ENCODE results near the gene TACR1.

The TACR1 gene

DNA sequence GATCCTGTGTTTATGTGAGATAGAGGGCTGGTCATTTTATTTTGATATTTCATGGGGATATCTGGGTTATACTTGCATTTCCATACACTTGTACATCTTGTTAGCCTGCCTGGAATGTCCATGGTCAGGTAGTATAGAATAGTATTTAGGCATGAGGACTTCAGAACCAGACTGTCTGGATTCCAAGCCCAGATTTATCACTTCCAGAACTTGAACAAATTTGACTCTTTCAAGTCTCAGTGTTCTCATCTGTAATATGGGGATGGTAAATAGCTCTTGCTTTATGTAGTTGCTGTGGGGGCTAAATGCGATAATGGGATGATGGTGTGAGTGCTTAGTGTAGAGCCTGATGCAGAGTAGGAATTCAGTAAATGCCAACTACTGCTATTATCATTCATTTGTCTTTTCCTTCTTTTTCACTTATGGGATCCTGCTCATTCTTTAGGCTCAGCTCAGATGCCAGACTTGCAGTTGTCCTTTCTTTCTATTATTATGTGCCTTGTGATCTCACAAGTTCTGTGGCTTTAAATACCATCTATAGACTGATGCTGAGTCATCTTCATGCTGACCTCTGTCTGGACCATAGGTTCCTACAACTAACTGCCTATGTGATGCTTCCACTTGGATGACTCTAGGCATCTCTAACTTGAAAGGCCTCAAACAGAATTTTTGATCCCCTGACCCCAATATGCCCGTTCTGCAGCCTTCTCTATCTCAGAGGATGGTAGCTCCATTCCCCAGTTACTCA, 173.5 kb downstream of the TACR1 start:
- H3K4me3 Mint-ChIP-seq = no peak overlapping the region
- H3K4me1 Mint-ChIP-seq (ENCODE audit: low read depth) = no peaks in the 10 kb centered on the region
- H3K9me3 Mint-ChIP-seq = no peaks in the 10 kb centered on the region
- no peak overlapping the region for H3K27ac Mint-ChIP-seq
- no peaks in the 10 kb centered on the region for H3K27me3 Mint-ChIP-seq (ENCODE audit: low read depth)
- no peaks in the 10 kb centered on the region for H3K36me3 Mint-ChIP-seq (ENCODE audit: low read depth)

GRCh38 chr2:75025216-75025615, 174.1 kb downstream of the TACR1 start:
- Mint-ChIP-seq H3K4me3 (no peak overlapping the region), H3K4me1 (ENCODE audit: low read depth) (no peaks in the 10 kb centered on the region), H3K27ac (no peak overlapping the region), H3K36me3 (ENCODE audit: low read depth) (no peaks in the 10 kb centered on the region), H3K9me3 (no peaks in the 10 kb centered on the region), H3K27me3 (ENCODE audit: low read depth) (no peaks in the 10 kb centered on the region)

GRCh38 chr2:75023666-75024455, 175.5 kb downstream of the TACR1 start:
- H3K27me3 Mint-ChIP-seq (ENCODE audit: low read depth) = no peaks in the 10 kb centered on the region
- no peak overlapping the region for H3K27ac Mint-ChIP-seq
- H3K36me3 Mint-ChIP-seq (ENCODE audit: low read depth) = no peaks in the 10 kb centered on the region
- H3K4me3 Mint-ChIP-seq = no peak overlapping the region
- no peaks in the 10 kb centered on the region for H3K4me1 Mint-ChIP-seq (ENCODE audit: low read depth)
- no peaks in the 10 kb centered on the region for H3K9me3 Mint-ChIP-seq

DNA sequence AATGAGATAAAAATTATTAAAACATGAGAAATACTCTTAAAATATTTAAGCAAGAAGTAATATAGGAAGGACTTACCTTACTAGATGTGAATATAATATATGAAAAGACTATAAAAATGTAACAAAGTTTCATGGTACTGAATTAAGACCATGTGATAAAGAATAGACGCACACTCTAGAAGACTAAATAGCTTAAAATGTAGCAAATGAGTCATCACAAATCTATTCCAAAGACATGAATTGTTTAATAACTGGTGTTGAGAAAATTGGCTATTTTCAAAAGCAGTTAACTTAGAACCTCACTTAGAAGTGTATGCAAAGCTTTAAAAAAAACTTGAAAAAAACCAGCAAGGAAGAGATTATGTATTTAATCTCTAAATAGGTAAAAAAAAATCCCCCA, 176.8 kb downstream of the TACR1 start:
- Mint-ChIP-seq H3K27ac (no peak overlapping the region), H3K9me3 (no peaks in the 10 kb centered on the region), H3K4me1 (ENCODE audit: low read depth) (no peaks in the 10 kb centered on the region)

GRCh38 chr2:75021672-75022071, 177.6 kb downstream of the TACR1 start:
- Mint-ChIP-seq H3K4me3 (no peak overlapping the region), H3K4me1 (ENCODE audit: low read depth) (no peaks in the 10 kb centered on the region), H3K27me3 (ENCODE audit: low read depth) (no peaks in the 10 kb centered on the region), H3K27ac (no peak overlapping the region), H3K36me3 (ENCODE audit: low read depth) (no peaks in the 10 kb centered on the region), H3K9me3 (no peaks in the 10 kb centered on the region)

More for the DNA sequence above, 176.8 kb downstream of the TACR1 start:
- Mint-ChIP-seq H3K27me3 (ENCODE audit: low read depth) (no peaks in the 10 kb centered on the region), H3K4me3 (no peak overlapping the region), H3K36me3 (ENCODE audit: low read depth) (no peaks in the 10 kb centered on the region)

- Mint-ChIP-seq H3K27me3 (ENCODE audit: low read depth) (no peaks in the 10 kb centered on the region), H3K9me3 (no peaks in the 10 kb centered on the region), H3K4me1 (ENCODE audit: low read depth) (no peaks in the 10 kb centered on the region), H3K27ac (no peak overlapping the region), H3K36me3 (ENCODE audit: low read depth) (no peaks in the 10 kb centered on the region), H3K4me3 (no peak overlapping the region)
Measured at GRCh38 chr2:75020476-75020875, 178.8 kb downstream of the TACR1 start.

DNA sequence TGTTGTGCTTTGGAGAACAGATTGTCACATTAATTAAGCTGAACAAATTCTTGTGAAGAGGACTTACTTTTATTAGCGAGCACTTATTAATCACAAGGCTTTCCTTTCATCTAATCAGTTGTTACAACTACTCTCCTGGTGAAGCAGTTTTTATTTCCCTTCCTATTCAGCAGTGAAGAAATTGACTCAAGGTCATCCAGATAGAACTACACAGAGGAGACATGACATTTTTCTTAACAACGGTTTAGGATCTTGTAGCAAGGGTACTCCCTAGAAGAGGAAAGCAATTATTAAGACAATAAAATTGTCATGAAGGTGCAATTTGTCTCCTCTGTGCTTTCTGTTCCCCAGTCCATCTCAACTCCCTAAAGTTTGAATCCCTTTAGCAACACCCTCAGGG, 179.5 kb downstream of the TACR1 start:
- no peak overlapping the region for H3K4me3 Mint-ChIP-seq
- no peaks in the 10 kb centered on the region for H3K36me3 Mint-ChIP-seq (ENCODE audit: low read depth)
- H3K27me3 Mint-ChIP-seq (ENCODE audit: low read depth) = no peaks in the 10 kb centered on the region
- H3K27ac Mint-ChIP-seq = no peak overlapping the region
- H3K9me3 Mint-ChIP-seq = no peaks in the 10 kb centered on the region
- no peaks in the 10 kb centered on the region for H3K4me1 Mint-ChIP-seq (ENCODE audit: low read depth)

DNA sequence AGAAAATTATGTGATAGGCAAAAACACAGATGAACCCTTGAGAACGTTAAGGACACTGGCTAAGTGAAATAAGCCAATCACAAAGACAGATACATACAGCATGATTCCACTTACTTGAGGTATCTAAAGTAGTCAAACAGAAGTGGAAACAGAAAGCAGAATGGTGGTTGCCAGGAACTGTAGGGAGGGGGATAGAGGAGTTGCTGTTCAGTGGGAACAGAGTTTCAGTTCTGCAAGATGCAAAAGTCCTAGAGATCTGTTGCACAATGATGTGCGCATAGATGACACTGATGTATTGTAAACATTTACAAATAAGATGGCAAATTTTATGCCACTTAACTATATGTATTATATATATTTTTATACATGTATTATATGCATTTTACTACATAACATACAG, 181.2 kb downstream of the TACR1 start:
- no peaks in the 10 kb centered on the region for H3K9me3 Mint-ChIP-seq
- no peaks in the 10 kb centered on the region for H3K36me3 Mint-ChIP-seq (ENCODE audit: low read depth)
- no peaks in the 10 kb centered on the region for H3K27me3 Mint-ChIP-seq (ENCODE audit: low read depth)
- H3K27ac Mint-ChIP-seq = no peak overlapping the region
- H3K4me3 Mint-ChIP-seq = no peak overlapping the region
- H3K4me1 Mint-ChIP-seq (ENCODE audit: low read depth) = no peaks in the 10 kb centered on the region

DNA sequence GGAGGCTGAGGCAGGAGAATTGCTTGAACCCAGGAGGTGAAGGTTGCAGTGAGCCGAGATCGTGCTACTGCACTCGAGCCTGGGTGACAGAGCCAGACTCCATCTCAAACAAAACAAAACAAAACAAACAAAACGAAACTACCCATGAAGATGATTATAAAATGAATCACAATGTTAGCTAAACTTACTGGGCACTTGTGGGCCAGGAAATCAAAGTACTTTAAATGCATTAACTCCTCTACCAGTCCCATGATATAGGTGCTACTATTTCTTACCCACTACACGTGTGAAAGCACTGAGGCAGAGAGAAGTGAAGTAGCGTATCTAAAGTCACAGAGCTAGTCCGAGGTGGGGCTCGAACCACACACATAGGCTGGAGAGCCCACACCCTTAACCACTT, 187.2 kb downstream of the TACR1 start:
- Mint-ChIP-seq H3K4me3 (no peak overlapping the region), H3K36me3 (ENCODE audit: low read depth) (no peaks in the 10 kb centered on the region), H3K27me3 (ENCODE audit: low read depth) (no peaks in the 10 kb centered on the region), H3K4me1 (ENCODE audit: low read depth) (no peaks in the 10 kb centered on the region), H3K9me3 (no peaks in the 10 kb centered on the region), H3K27ac (no peak overlapping the region)

DNA sequence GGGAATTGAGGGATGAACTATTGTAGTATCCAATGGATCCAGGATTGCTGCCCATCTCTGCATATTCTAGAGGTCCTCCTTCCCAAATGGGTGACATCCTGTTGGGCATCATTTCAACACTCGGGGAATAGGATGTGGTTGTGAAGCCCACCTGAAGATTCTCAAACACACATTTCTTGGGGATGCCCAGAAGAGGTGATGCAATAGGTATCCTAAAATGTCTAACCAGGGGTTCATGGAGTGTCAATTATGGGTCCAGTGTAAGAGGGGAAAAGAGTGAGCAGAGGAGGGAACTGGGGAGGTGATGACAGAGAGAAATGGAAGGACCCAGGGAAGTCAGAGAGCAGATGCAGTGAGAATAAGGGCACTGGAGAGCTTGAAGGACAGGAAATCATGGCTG, 188.7 kb downstream of the TACR1 start:
- H3K4me1 Mint-ChIP-seq (ENCODE audit: low read depth) = no peaks in the 10 kb centered on the region
- no peaks in the 10 kb centered on the region for H3K27me3 Mint-ChIP-seq (ENCODE audit: low read depth)
- H3K4me3 Mint-ChIP-seq = no peak overlapping the region
- no peaks in the 10 kb centered on the region for H3K9me3 Mint-ChIP-seq
- no peak overlapping the region for H3K27ac Mint-ChIP-seq
- no peaks in the 10 kb centered on the region for H3K36me3 Mint-ChIP-seq (ENCODE audit: low read depth)

- Mint-ChIP-seq H3K4me1 (ENCODE audit: low read depth) (no peaks in the 10 kb centered on the region), H3K27ac (no peak overlapping the region), H3K36me3 (ENCODE audit: low read depth) (no peaks in the 10 kb centered on the region), H3K27me3 (ENCODE audit: low read depth) (no peaks in the 10 kb centered on the region), H3K4me3 (no peak overlapping the region), H3K9me3 (no peaks in the 10 kb centered on the region)
Measured at GRCh38 chr2:75007819-75008218, 191.5 kb downstream of the TACR1 start.

GRCh38 chr2:75007061-75007460, 192.3 kb downstream of the TACR1 start:
- Mint-ChIP-seq H3K4me3 (no peak overlapping the region), H3K4me1 (ENCODE audit: low read depth) (no peaks in the 10 kb centered on the region), H3K9me3 (no peaks in the 10 kb centered on the region)

DNA sequence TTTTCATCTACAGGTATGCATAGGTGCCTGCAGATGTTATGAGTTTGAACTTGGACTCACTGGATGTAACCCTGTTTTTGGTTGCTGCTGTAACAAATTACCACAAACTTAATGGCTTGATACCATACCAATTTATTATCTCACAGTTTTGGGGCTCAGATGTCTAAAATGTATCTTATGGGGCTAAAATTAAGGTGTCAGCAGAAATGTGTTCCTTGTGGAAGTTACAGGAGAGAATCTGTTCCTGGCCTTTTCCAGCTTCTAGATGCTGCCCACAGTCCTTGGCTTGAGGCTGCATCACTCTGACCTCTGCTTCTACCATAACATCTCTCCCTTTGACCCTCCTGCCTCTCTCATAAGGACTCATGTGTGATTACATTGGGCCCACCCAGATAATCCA, 193.3 kb downstream of the TACR1 start:
- Mint-ChIP-seq H3K27ac (no peak overlapping the region), H3K4me1 (ENCODE audit: low read depth) (no peaks in the 10 kb centered on the region), H3K9me3 (no peaks in the 10 kb centered on the region), H3K4me3 (no peak overlapping the region), H3K27me3 (ENCODE audit: low read depth) (no peaks in the 10 kb centered on the region), H3K36me3 (ENCODE audit: low read depth) (no peaks in the 10 kb centered on the region)

More at GRCh38 chr2:75007061-75007460, 192.3 kb downstream of the TACR1 start:
- no peaks in the 10 kb centered on the region for H3K27me3 Mint-ChIP-seq (ENCODE audit: low read depth)
- no peak overlapping the region for H3K27ac Mint-ChIP-seq
- no peaks in the 10 kb centered on the region for H3K36me3 Mint-ChIP-seq (ENCODE audit: low read depth)

DNA sequence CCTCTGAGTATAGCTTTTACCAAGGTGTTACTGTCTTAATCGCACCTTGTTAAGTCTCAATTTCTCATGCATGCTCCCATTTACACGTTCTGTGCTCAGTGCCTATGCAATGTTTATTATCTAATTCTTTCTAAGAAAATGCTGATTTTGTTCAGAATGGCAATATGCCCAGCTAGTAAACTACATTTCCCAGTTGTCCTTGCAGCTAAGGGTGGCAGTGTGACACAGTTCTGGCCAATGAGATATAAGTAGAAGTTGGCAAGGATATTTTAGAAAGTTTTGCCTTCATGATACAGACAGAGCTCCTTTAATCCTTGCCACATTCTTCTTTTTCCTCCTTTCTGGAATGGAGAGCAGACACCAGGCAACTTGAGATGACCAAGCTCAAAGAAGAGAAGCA, 195.5 kb downstream of the TACR1 start:
- Mint-ChIP-seq H3K27ac (no peak overlapping the region), H3K4me3 (no peak overlapping the region), H3K27me3 (ENCODE audit: low read depth) (no peaks in the 10 kb centered on the region), H3K4me1 (ENCODE audit: low read depth) (no peaks in the 10 kb centered on the region), H3K9me3 (no peaks in the 10 kb centered on the region), H3K36me3 (ENCODE audit: low read depth) (no peaks in the 10 kb centered on the region)

DNA sequence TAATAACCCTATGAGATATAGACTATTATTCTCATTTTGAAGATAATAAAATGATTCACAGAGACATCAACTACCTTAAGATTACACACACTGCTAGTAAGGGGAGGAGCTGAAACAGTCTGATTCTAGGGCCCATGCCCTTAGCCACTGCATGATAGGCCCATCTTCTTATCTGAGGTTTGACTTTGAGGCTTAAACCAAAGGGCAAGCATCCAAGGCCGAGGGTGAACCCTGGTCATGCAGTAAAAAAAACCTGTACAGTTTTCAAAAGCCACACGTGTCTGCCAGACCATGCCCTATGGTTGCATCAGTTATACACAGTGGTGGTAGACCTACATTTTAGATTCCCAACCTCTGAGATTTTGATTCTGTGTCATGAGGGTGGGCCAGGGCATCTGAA, 196.0 kb downstream of the TACR1 start:
- no peaks in the 10 kb centered on the region for H3K4me1 Mint-ChIP-seq (ENCODE audit: low read depth)
- no peak overlapping the region for H3K4me3 Mint-ChIP-seq
- no peak overlapping the region for H3K27ac Mint-ChIP-seq
- H3K27me3 Mint-ChIP-seq (ENCODE audit: low read depth) = no peaks in the 10 kb centered on the region
- H3K9me3 Mint-ChIP-seq = no peaks in the 10 kb centered on the region
- no peaks in the 10 kb centered on the region for H3K36me3 Mint-ChIP-seq (ENCODE audit: low read depth)

Measured in T-helper 1 cell treated with Interleukin-12 subunit alpha and Interleukin-12 subunit beta and Interleukin-4 antibody, amounts not matched to agents 30 μg/mL and 1 μg/mL, for 36 hours (primary cell).